GM12878 (cell line): ENCODE results near the gene HSPB1.

Source experiments
- CBX3 ChIP-seq: fragments of 200-600 bp; sonication (generic); IDR thresholded peaks from 2 replicates; pipeline ENCODE4 v1.6.1; 2016; ENCODE audit warnings: low read depth, borderline replicate concordance
- CREB1 ChIP-seq: IDR thresholded peaks from 2 replicates; pipeline ENCODE4 v1.6.1; 2012; ENCODE audit warnings: low read depth, mild to moderate bottlenecking, inconsistent platforms
- EP300 ChIP-seq, 2 experiments: fragments of 150-350 bp in 1 of 2; IDR thresholded peaks; 2 replicates each; pipeline ENCODE4 v1.6.1; 2011 to 2012; ENCODE audit warnings: low read depth in 2 of 2, low read length in 2 of 2, borderline replicate concordance in 1 of 2, improper control_type of control experiment in 1 of 2, inconsistent platforms in 1 of 2; ENCODE audit not compliant: control insufficient read depth in 1 of 2
- EZH2 ChIP-seq: IDR thresholded peaks from 2 replicates; pipeline ENCODE4 v1.6.1; 2012; ENCODE audit warnings: low read depth, mild to moderate bottlenecking, control low read depth, inconsistent platforms, low read length, borderline replicate concordance; ENCODE audit not compliant: control insufficient read depth
- GABPA ChIP-seq: IDR thresholded peaks from 2 replicates; pipeline ENCODE4 v1.6.1; 2014; ENCODE audit warnings: antibody characterized with exemption, low read depth, mild to moderate bottlenecking, inconsistent platforms
- KDM1A ChIP-seq: fragments of 200-600 bp; sonication (generic); IDR thresholded peaks from 2 replicates; pipeline ENCODE4 v1.6.1; 2016; ENCODE audit warnings: borderline replicate concordance
- RAD21 ChIP-seq: IDR thresholded peaks from 2 replicates; pipeline ENCODE4 v1.6.1; 2011; ENCODE audit warnings: mild to moderate bottlenecking, low read depth, low read length, moderate library complexity; ENCODE audit not compliant: insufficient read depth
- RBBP5 ChIP-seq: fragments of 200-600 bp; sonication (generic); conservative IDR thresholded peaks from 2 replicates; pipeline ENCODE4 v1.6.1; 2016
- REST ChIP-seq: IDR thresholded peaks from 2 replicates; pipeline ENCODE4 v1.6.1; 2012; ENCODE audit warnings: mild to moderate bottlenecking, low read depth, low read length
- TF ChIP-seq, protein P1 (sequence below), 3 experiments: IDR thresholded peaks in 2 of 3; conservative IDR thresholded peaks in 1 of 3; 2 replicates each; pipeline ENCODE4 v1.5.1; 2011; ENCODE audit warnings: low read depth in 3 of 3, low read length in 3 of 3, mild to moderate bottlenecking in 3 of 3, control low read depth in 2 of 3, moderate library complexity in 2 of 3, inconsistent platforms in 1 of 3, mixed read lengths in 1 of 3; ENCODE audit not compliant: control insufficient read depth in 2 of 3, insufficient read depth in 1 of 3; ENCODE audit errors: extremely low read depth in 1 of 3
- TF ChIP-seq, protein P2 (sequence below): fragments of 450-650 bp; IDR thresholded peaks from 2 replicates; pipeline ENCODE4 v1.6.1; 2017; ENCODE audit warnings: mild to moderate bottlenecking

DNA sequence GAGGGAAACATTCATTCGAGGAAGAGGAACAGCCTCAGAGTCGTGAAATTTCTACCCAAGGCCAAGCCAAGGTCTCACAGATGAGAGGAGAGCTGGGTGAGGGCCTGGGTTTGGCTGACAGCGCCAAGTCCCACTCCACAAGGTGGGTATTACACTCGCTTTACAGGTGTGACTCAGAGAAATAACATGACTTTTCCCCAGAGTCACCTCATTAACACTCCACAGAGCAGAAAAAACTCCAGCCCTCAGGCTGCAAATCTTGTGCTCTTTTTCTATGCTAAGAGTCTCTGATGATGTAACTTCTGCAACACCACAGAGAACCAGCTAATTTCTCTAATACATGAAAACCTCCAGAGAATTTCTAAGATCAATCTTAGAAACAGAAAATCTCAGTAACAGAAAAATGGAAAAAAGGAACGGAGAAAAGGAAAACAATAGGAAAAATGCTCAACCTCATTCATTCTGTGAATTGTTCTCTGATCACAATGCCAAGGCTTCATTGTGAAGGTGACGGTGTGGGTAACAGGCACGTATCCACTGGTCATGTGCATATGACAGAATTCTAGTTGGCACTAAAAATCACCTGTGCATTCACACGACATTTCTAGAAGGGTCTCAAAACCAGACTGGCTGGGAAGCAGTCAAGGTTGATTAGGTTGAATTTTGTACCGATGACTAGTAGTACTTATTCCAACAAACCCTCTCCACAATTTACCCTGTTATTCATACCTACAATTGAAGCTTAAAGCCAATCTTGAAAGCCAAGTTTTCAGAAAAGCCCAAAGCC lies 36.0 kb downstream of the HSPB1 start:
- TF ChIP-seq CBX3, result no peak
- no peak for TF ChIP-seq GABPA
- no peak for TF ChIP-seq RBBP5
- TF ChIP-seq, protein P1, sequence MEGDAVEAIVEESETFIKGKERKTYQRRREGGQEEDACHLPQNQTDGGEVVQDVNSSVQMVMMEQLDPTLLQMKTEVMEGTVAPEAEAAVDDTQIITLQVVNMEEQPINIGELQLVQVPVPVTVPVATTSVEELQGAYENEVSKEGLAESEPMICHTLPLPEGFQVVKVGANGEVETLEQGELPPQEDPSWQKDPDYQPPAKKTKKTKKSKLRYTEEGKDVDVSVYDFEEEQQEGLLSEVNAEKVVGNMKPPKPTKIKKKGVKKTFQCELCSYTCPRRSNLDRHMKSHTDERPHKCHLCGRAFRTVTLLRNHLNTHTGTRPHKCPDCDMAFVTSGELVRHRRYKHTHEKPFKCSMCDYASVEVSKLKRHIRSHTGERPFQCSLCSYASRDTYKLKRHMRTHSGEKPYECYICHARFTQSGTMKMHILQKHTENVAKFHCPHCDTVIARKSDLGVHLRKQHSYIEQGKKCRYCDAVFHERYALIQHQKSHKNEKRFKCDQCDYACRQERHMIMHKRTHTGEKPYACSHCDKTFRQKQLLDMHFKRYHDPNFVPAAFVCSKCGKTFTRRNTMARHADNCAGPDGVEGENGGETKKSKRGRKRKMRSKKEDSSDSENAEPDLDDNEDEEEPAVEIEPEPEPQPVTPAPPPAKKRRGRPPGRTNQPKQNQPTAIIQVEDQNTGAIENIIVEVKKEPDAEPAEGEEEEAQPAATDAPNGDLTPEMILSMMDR (IDR thresholded peaks at IDR 0.05 in 2 of 3, conservative IDR thresholded peaks at IDR 0.05 in 1 of 3; ENCODE audit: control insufficient read depth in 2 of 3, extremely low read depth in 1 of 3, insufficient read depth in 1 of 3, low read depth in 3 of 3, low read length in 3 of 3), result no peak
- no peak for TF ChIP-seq REST
- no peak for TF ChIP-seq EZH2
- TF ChIP-seq EP300 (IDR thresholded peaks at IDR 0.05; ENCODE audit: borderline replicate concordance in 1 of 2, control insufficient read depth in 1 of 2, low read depth in 2 of 2, low read length in 2 of 2), result no peak
- no peak for TF ChIP-seq RAD21
- TF ChIP-seq KDM1A, result no peak
- TF ChIP-seq, protein P2, sequence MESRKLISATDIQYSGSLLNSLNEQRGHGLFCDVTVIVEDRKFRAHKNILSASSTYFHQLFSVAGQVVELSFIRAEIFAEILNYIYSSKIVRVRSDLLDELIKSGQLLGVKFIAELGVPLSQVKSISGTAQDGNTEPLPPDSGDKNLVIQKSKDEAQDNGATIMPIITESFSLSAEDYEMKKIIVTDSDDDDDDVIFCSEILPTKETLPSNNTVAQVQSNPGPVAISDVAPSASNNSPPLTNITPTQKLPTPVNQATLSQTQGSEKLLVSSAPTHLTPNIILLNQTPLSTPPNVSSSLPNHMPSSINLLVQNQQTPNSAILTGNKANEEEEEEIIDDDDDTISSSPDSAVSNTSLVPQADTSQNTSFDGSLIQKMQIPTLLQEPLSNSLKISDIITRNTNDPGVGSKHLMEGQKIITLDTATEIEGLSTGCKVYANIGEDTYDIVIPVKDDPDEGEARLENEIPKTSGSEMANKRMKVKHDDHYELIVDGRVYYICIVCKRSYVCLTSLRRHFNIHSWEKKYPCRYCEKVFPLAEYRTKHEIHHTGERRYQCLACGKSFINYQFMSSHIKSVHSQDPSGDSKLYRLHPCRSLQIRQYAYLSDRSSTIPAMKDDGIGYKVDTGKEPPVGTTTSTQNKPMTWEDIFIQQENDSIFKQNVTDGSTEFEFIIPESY, result no peak
- TF ChIP-seq CREB1, result no peak
